IPS DF 19.7 (cell line): ENCODE data around the gene NECTIN1.

Source experiments
- DNase-seq: peaks from one replicate; pipeline ENCODE4 v3.0.0-alpha.2; 2013; ENCODE audit warnings: low read depth, low spot score

Gene NECTIN1

GRCh38 chr11:119643212-119643875, 85.7 kb downstream of the NECTIN1 start:
- no peak for DNase-seq

GRCh38 chr11:119641983-119642745, 86.8 kb downstream of the NECTIN1 start:
- DNase-seq, result no peak

- no peak for DNase-seq
Measured at GRCh38 chr11:119640541-119640940, 88.5 kb downstream of the NECTIN1 start.

- DNase-seq, result no peak
Measured at GRCh38 chr11:119639642-119640205, 89.3 kb downstream of the NECTIN1 start.

- no peak for DNase-seq
Measured at GRCh38 chr11:119638851-119639250, 90.1 kb downstream of the NECTIN1 start.

GRCh38 chr11:119637481-119637880, 91.5 kb downstream of the NECTIN1 start:
- no peak for DNase-seq

- no peak for DNase-seq
Measured at GRCh38 chr11:119635776-119636175, 93.2 kb downstream of the NECTIN1 start.

- no peak for DNase-seq
Measured at GRCh38 chr11:119635041-119635740, 93.8 kb downstream of the NECTIN1 start.

GRCh38 chr11:119634301-119634700, 94.7 kb downstream of the NECTIN1 start:
- no peak for DNase-seq

- no peak for DNase-seq
Measured at GRCh38 chr11:119629834-119630624, 99.0 kb downstream of the NECTIN1 start.

- DNase-seq, result no peak
Measured at GRCh38 chr11:119629085-119629484, 99.9 kb downstream of the NECTIN1 start.

GRCh38 chr11:119627286-119627685, 101.7 kb downstream of the NECTIN1 start:
- no peak for DNase-seq

- no peak for DNase-seq
Measured at GRCh38 chr11:119626871-119627270, 102.1 kb downstream of the NECTIN1 start.

- no peak for DNase-seq
Measured at GRCh38 chr11:119626197-119626841, 102.7 kb downstream of the NECTIN1 start.

GRCh38 chr11:119625206-119625978, 103.6 kb downstream of the NECTIN1 start:
- no peak for DNase-seq

- no peak for DNase-seq
Measured at GRCh38 chr11:119624629-119625028, 104.4 kb downstream of the NECTIN1 start.

GRCh38 chr11:119624102-119624615, 104.8 kb downstream of the NECTIN1 start:
- no peak for DNase-seq

- no peak for DNase-seq
Measured at GRCh38 chr11:119623682-119624081, 105.3 kb downstream of the NECTIN1 start.

GRCh38 chr11:119622454-119623143, 106.4 kb downstream of the NECTIN1 start:
- no peak for DNase-seq
